ENCODE data around the gene PDE8B.

- TF ChIP-seq CTCF (IDR thresholded peaks at IDR 0.05 in 4 of 5, conservative IDR thresholded peaks at IDR 0.05 in 1 of 5), result no peak
- TF ChIP-seq POLR2A (IDR thresholded peaks at IDR 0.05), result no peak
Measured at GRCh38 chr5:77298146-77298545, 87.7 kb downstream of the PDE8B start.

Data from gastrocnemius medialis (tissue), 4 donors.